GM04504 (cell line): ENCODE data around the gene SORD.
A peak's percentile ranks its signal among the peaks of the same experiment; 100 is the strongest.
"Not testable (repeated sequence)": the region's sequence is repeated elsewhere in the genome, so short reads cannot be mapped to it uniquely, and the experiment has no call there.

Source experiments
- DNase-seq: peaks from one replicate; pipeline ENCODE4 v3.0.0-alpha.2; 2012; ENCODE audit warnings: low read depth

The SORD gene

DNA sequence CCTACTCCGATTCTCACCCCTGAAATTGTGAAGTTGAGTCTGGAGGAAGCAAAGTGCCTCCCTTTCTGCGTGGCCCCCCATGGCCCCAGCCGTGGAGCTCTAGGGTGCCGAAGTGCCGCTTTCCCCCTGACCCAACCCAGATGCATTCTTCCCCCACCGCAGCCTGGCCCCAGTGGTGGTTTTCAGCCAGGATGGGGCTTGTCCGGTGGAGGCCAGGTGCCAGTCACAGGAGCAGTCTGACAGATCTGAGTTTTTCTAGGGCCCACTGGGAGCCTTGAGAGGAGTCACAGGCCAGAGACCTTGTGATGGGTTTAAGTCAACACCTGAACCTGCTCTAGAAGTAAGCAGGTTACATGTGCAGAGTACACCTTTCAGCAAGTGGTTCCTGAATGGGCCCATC, 39.3 kb downstream of the SORD start:
- DNase-seq, result not testable (repeated sequence)

DNA sequence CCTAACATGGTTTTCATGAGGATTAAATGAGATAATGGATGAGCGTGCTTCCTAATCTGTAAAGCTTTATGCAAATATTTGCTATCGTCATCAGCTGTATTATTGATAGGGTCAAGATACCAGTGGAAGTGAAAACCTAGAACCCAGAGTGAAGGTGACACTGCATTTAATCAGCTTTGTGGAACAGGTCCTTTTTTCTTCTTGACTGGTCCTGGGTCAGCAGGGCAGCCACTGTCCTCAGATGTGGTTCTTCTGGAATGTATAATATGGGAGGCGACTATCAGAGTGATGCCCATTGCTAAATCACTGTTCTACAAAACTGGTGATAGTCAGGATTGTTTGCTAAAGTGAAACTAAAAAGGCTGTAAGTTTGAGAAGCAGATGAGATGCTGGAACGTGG, 41.4 kb downstream of the SORD start:
- no peak for DNase-seq

DNA sequence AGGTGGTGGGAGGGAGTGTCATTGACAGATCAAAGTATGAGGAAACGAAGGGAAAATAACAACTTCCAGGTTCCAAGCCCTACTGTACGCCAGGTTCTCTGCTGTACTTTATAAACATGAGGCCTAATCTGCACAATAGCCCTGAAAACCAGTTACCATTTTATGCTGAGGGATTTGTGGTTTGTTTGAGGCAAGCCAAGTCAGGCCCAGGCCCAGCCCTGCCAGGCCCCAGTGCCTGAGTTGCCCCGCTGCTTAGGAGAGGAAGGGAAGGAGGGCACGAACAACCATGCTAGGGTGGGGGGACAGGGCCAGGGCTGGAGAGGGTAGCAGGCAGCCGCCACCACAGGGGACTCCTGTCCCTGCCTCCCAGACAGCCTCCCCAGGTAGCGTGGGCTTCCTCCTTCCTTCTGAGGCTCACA, 47.0 kb downstream of the SORD start:
- not testable (repeated sequence) for DNase-seq

DNA sequence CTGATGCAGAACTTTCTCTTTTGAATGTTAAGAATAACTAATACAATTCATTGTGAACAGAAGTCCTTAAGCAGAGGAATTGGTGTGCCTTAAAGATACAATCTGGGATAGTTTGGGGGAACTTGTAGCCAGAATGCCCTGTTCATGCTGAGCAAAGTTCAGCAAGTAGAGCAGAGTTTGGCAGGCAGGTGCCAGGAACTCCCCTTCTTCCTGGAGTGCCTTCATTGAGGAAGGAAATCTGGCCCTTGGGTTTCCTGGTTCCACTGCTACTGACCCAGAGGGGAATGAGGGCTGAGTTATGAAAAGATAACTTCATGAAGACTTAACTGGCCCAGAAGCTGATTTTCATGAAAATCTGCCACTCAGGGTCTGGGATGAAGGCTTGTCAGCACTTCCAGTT, 50.6 kb downstream of the SORD start:
- not testable (repeated sequence) for DNase-seq

DNA sequence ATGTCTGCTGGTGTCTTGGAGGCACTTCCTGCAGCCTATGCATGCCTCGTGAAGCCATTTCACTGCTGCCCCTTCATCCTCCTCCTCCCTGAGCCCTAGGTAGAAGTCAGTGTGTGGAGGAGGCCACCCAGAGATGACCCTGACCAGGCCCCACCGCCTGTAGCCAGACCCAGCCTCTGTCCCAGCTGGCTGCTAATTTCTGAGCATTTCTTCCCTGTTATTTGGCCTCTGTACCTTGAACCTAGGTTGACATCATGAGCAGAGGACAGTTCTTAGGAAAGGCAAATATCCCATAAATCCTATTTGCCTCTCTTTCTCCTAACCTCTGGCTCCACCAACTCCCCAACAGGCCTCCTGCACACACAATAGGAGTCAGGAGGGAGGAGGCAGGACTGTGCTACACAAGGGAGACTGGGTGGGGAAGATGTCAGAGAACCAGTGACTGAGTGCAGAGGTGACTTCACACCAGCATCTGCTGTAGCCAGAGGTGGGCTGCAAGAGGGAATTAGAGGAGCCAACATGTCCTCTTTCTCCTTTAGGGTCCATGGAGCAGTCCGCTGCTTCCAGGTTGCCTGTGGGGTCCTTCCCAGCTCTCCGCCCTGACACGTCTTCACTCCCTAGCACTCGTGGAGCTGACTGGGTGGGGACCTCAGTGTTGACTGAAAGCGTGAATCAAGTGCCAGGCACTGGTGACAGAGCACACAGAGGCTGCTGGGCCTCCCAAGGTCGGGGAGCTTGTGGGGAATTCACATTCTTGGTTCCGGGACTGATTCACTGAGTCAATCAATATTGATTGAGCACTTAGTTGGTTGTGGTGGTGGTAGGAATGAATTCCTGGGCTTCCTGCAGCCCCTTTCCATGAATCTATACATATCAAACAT, 52.7 kb downstream of the SORD start:
- DNase-seq, result not testable (repeated sequence)

DNA sequence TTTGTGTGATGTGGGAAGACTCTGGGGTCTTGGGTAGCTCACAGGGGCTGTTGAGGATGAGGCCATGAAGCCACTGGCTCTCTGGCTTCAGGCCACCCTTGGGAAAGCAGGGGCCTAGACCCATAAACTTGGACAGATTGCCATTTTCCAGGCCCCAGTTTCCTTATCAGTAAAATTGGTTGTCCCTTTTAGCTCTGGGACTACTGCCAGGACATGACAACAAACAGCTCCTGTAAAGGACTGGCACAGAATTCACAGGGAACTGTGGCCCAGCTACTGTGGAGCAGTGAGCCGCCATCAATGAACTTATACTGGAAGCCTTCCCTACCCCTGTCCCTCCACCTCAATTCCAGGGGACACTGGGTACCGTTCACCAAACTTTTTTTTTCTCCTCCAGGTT, 54.4 kb downstream of the SORD start:
- not testable (repeated sequence) for DNase-seq

DNA sequence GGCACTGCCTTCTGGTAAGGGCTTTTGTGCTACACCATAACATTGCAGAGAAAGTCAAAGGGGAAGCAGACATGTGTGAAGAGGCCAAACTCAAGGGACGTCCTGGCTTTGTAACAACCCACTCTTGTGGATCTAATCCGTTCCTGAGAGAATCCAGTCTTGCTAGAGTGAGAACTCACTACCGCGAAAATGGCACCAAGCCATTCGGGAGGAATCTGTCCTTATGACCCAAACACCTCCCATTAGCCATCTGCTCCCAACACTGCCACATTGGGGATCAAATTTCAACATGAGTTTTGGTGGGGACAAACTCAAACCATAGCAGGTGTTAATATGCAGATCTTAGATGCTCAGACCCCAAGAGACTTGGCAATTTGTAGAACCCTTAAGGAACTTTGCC, 56.2 kb downstream of the SORD start:
- not testable (repeated sequence) for DNase-seq

DNA sequence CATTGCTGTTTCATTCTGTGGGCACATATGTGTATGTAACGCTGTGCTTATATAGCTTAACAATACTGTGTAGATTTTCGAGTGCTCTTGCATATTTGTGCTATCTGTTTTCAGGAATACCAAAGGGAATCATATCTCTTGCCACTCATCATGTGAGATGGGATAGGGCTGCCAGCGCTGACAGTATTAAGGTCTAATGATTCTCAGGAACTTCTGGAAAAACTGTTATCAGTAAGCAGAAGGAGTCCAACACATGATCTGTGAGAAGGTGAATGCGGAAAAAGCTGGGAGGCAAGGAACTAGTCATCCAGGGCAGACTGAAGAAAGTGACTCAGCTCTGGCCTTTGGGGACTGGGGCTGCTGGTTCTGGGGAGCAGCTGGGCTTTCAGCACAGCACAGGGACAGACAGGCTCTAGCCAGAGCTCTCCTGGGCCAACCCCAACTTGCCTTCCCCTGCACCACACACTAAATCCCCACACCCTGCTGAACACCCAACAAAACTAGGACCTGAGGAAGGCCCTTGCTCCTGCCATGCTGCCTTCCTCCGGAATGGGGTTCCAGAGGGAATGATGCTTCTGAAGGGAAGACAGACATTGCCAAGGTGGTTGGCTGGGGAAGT, 56.7 kb downstream of the SORD start:
- not testable (repeated sequence) for DNase-seq

DNA sequence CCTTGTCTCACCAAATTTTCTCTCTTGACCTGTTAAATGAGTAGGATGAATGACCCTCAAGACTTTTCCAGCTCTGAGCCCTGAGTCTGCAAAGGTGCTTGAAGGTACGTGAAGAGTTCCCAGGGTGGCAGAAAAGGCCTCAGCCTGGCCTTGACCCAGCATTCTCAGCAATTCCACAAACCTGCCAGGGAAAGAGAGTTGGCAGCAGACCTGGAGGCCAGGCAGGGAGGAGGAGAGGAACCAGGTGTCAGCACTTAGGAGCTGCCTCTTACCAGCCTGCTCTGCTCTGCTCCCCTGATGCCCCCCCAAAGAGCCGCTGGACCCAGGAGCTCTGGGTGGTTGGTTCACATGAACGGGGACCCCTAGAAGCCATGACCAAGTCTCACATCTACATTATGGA, 57.6 kb downstream of the SORD start:
- DNase-seq, result not testable (repeated sequence)

DNA sequence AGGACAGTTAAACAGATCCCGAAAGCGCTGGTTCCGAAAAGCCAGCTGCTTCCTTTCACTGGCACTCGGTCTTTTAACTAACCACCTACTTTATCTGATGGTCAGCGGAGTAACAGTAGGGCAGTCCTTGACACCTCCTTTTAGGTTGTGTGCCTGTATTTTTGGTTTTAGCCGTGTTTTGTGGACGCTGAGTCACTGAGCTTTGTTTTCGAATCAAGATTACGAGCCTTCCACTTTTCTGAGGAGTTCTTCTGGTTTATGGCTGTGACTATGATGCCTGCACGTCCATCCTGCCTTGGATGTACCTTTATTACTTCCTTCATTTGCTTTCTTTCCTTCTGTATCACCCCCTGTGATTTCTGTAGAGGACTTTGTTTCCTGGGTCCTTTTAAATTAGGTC, 59.4 kb downstream of the SORD start:
- not testable (repeated sequence) for DNase-seq

DNA sequence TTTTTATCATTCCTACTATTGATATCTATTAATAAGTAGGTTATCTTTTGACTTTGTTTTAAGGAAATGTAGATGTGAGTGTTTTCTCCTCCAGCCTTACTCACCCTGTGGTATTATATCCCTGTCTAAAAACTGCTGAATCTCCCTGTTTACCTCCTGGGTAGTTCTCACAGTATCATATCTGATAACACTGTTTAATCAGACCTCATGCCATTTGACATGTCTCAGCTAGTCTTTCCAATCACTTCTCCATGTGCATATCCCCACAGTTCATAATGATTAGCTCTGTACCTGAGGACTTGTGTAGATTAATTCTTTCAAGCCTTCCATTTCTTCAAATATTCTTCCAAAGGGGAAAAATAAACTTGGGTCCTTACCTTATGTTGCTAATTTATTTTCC, 60.2 kb downstream of the SORD start:
- no peak for DNase-seq

DNA sequence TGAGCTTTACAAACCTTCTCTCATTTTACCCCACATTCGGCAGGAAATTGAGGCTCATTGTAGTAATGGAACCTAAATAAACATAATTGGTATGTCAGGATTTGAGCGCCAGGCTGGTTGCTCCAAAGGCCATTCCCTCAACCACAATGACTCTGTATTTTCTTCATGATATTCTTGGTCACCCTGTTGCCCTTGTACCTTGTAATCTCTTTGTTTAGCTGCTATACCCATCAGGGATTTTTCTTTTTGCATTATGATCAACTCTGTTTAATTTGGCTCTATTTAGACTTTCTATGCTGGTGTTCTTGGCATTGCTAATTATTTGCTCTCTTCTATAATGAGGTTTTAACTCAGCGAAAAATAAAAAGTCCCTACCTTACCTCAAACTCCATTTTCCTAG, 61.2 kb downstream of the SORD start:
- no peak for DNase-seq

DNA sequence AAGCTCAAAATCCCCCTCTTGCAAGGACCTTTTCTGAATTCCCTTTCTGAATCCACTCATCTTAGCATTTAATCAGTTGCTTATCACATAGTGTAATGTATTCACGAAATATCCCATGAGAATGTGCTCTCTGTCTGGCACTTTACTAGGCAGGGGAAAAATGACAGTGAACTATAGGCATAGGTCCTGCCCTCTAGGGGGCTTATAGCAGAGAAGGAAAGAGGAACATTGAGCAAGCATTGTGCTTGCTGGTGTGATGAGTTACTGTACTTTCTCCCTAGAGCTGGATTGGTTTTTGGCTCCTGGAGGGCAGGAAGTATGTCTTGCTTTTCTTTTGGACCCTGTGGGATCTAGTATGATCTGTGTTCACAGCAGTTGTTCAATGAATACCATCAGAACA, 64.5 kb downstream of the SORD start:
- no peak for DNase-seq

DNA sequence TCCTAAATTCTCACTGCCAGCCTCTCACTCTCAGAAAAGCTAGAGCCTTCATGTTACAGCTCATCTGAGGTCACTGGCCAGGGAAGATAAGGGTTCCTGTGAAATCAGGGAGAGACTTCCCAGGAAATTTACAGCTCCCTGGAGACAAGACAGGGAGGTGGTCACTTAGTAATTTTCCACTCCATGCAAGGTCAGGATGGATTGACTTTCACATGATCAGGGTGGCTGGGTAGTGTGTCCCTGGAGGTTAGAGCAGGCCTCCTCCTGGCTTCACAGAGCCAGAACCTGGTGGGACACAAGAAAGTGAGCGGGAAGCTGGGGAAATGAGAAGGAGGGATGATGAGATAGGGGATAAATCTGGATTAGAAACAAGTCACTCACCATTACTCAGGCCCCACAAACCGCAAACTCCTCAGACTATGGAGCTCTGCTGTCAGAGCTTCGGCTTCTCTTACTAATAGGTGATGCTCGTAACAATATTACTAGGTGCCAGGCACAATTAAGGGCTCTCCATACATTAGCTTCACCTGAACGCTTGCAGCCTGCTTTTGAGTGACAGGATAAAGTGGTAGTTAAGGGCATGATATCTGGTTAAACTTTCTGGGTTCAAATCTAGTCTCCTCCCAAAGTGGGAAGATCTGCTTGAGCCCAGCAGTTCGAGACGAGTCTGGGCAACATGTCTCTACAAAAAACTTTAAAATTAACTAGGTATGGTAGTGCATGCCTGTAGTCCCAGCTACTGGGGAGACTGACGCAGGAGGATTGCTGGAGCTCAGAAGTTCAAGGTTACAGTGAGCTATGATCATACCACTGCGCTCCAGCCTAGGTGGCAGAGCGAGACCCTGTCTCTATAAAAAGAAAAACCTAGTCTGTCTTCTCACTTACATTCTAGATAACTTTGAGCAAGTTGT, 66.1 kb downstream of the SORD start:
- no peak for DNase-seq

DNA sequence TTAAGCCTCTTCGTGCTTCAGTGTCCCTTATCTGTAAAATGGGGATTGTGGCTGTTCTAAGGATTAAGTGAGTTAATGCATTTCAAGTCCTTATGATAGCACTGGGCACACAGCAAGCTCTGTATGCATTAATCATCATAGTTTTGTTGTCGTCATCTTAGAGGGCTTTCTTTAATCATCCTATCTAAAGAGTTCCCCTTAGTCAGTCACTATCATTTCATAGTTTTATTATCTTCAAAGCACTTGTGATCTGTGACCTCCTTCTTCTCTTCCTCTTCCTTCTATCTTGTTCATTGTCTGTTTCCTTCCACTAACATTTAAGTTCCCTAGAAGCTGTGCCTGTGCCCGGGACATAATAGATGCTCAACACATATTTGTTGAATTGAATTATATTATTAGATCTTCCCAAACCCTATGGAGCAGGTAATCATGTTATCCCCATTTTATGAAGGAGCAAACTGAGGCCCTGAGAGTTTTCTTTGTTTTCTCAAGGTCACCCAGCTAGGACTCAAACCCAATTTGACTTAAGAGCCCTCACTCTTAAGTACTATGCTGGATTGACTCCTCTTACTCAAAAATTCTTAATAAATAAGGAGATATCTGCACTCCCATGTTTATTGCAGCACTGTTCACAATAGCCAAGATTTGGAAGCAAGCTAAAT, 66.8 kb downstream of the SORD start:
- DNase-seq, result no peak

DNA sequence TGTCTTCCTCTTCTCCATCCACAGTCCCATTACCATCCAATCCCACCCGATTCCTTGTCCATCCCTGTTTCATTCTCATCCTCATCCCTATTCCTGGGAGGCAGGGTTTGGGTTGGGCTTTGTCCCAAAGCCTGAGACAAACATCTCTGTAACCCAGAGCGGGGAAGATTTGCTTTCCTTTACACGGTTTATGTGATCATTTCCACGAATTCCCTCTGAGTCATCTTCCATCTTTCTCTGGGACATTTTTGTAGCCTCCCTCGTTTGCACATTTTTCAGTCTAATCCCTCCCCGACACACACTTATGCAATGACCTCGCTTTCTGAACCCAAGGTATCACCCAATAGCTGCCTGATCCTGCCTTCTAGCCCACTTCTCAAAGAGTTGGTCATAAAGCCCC, 68.2 kb downstream of the SORD start:
- DNase-seq, result peak; percentile 24

DNA sequence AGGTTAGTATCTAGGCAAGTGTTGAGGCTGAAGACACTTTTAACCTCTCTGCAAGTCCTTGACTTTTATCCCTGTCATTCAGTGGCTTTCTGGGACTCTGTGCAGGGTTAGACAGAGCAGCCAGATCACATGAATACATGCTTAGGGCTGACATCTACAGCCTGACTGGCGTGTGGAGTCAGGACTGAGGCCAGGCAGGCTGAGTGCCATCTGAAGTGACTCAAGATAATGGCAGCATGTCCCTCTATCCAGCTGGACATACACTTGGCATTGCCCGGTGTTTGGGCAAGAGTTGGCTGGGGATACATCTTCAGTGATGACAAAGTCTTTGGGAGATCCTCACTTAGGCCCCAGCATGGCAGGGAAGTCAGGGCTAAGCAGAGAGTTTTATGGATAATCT, 68.6 kb downstream of the SORD start:
- no peak for DNase-seq

DNA sequence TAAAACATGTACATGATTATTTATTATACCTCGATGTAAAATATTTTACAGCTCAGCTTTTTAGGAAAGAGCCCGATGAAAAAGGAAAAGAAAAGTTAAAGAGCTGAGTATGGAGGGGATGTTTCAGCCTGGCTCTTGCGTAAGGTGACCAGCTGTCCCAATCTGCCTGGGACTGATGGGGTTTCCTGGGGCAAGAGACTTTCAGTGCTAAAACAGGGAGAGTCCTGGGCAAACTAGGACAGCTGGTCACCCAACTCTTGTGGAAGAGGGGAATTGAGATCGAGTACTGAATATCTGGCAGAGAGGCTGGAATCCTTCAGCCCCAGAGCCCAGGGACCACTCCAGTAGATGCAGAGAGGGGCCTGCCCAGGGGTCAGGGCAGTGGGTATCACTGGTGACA, 70.0 kb downstream of the SORD start:
- DNase-seq, result no peak

DNA sequence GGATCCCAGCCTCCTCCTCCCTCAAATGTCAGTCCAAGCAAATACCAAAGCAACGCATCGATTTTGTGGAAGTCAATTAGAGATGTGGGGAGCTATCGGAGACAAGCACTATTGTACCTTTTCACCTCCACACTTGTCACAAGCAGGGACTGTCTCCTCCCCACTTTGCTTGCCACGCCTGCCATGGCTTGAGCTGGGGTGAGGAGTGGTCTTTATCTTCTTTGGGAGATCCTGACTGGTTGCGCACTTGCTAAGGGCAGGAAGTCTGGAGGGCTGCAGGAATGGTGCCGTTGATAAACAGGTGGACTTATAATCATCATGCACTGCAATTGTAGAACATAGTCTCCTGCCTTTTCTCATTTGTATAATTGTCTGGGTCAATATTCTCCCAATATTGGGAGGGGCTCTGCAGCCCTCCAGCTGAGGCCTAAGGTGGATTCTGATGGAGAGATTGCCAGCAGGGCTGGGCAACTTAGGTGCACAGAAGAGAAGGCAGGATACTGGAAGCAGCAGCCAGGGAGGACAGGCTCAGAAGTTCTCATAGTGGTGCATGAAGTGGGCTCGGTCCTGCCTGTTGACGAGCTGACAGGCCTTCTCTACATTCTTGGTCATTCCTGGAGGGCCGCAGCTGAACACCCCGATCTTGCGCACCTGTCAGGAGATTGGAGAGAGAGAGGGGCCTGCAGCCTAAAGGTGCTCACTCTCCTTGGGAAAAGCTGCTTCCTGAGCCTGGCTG, 70.8 kb downstream of the SORD start:
- no peak for DNase-seq

DNA sequence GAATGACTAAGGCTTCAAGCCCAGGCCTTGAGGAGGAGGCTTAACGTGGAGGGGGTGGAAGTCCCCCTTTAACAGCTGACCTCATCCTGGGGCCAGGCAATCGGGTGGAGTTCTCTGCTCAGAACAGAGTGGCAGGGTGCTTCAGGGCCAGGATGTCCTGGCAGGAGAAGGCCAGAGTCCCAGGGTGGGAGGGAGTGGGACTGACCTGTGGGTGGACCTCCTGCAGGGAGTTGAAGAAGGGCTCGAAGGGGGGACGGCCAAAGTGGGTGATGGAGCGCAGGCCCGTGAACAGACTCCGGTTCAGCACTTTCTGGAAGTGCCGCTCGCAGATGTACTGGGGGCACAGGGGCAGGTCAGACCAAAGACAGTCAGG, 71.3 kb downstream of the SORD start:
- no peak for DNase-seq

DNA sequence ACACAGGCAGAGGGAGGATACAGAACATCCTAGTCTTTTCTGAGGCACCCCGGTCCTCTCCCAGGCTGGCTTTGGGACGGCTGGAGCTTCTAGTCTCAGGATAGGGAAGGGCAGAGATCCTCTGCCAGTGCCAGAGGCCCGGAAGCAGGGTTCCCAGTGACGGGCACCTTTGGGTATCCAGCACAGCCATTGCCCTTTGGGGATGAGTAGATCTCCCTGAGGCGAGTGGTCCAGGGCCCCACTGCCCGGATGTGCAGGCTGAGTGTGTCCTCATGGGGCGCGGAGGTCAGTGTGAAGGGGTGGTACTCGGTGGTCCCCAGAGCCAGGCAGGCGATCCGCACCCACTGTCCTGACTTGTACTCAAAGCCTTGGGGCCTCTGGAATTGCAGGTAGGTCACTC, 72.7 kb downstream of the SORD start:
- DNase-seq, result no peak
